ENCODE data around the gene WWP2. TPM values are rescaled to one million over a fixed set of nuclear protein-coding genes. Genes with fewer than 3 reads are reported as not detected.
"Not testable (repeated sequence)": the region's sequence is repeated elsewhere in the genome, so short reads cannot be mapped to it uniquely, and the experiment has no call there.

WWP2 gene
- total and polyA plus RNA-seq, 2 donors (not counting 3 experiments of a cell fraction or from before 2014, with no cell fraction given), result 17.9 to 44.9 TPM

GRCh38 chr16:69727916-69728270, 34.2 kb upstream of the WWP2 start:
- BruUV-seq (replicated peaks), result no TSS peak
- no peak overlapping the region for H3K4me3 ChIP-seq (replicated peaks in 1 of 3; ENCODE audit: insufficient read depth in 1 of 3, low read depth in 1 of 3, low read length in 3 of 3)
- H2AFZ ChIP-seq (ENCODE audit: low read depth, low read length), result no peak overlapping the region
- peaks cover 36% of the 10 kb centered on the region for H3K4me1 ChIP-seq (ENCODE audit: control insufficient read depth, extremely low read depth, insufficient read depth, low read length)
- no peaks in the 10 kb centered on the region for H4K20me1 ChIP-seq (replicated peaks; ENCODE audit: control insufficient read depth, extremely low read depth, insufficient read depth, low read length)
- FAIRE-seq, result no peak
- POLR2A ChIA-PET, result interaction anchor here (0.7 kb wide), 1 partner anchor 145 kb away, joined by 3 read pairs; no protein-coding TSS in a partner anchor
- H3K9me1 ChIP-seq (replicated peaks; ENCODE audit: control insufficient read depth, extremely low read depth, insufficient read depth, low read length), result no peaks in the 10 kb centered on the region
- intact Hi-C loops (cut with micrococcal nuclease) (loop anchor here (2.0 kb wide), 1 partner anchor 15 kb away; no protein-coding TSS in a partner anchor), dilution Hi-C loops (cut with MboI; ENCODE audit: extremely low pct_ligation_motif_present, low sequenced_read_pairs) (no loop called here)
- H3K27ac ChIP-seq (ENCODE audit: insufficient read depth, low read depth, low read length), result no peak overlapping the region
- peaks cover 35% of the 10 kb centered on the region for H3K79me2 ChIP-seq (ENCODE audit: control insufficient read depth, insufficient read depth, low read length)
- H3K4me2 ChIP-seq (ENCODE audit: insufficient read depth, low read length), result no peak overlapping the region
- TF ChIP-seq POLR2AphosphoS5 (IDR thresholded peaks at IDR 0.05; ENCODE audit: insufficient read depth, low read depth, low read length), result no peak
- no peaks in the 10 kb centered on the region for H3K27me3 ChIP-seq (ENCODE audit: control insufficient read depth in 2 of 2, insufficient read depth in 2 of 2, low read length in 2 of 2)
- DNase-seq (ENCODE audit: low read depth, low spot score), result no peak
- CTCF ChIA-PET, result interaction anchor here (1.0 to 8.5 kb wide), 2 partner anchors 15 to 27 kb away, joined by 3 to 55 read pairs; partner anchors contain the start of gene NOB1
- no peak overlapping the region for H3K9ac ChIP-seq (replicated peaks; ENCODE audit: extremely low read depth, insufficient read depth, low read length)
- H3K36me3 ChIP-seq (ENCODE audit: control insufficient read depth in 2 of 2, extremely low read depth in 1 of 2, insufficient read depth in 2 of 2, low read length in 2 of 2), result no peaks in the 10 kb centered on the region
- H3K9me3 ChIP-seq (replicated peaks; ENCODE audit: control insufficient read depth, insufficient read depth, low read length), result no peaks in the 10 kb centered on the region

DNA sequence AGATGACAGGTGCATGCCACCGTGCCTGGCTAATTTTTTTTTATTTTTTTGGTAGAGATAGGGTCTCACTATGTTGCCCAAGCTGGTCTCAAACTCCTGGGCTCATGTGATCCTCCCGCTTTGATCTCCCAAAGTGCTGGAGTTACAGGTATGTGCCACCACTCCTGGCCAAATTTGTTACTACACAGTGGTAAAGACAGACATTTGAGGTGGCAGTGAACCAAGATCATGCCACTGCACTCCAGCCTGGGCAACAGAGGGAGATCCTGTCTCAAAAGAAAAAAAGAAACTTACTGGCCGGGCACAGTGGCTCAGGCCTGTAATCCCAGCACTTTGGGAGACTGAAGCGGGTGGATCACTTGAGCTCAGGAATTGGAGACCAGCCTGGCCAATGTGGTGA, 33.1 kb upstream of the WWP2 start:
- H3K9ac ChIP-seq (replicated peaks; ENCODE audit: extremely low read depth, insufficient read depth, low read length); intact Hi-C loops (cut with micrococcal nuclease); H3K36me3 ChIP-seq (ENCODE audit: control insufficient read depth in 2 of 2, extremely low read depth in 1 of 2, insufficient read depth in 2 of 2, low read length in 2 of 2); FAIRE-seq; H3K9me1 ChIP-seq (replicated peaks; ENCODE audit: control insufficient read depth, extremely low read depth, insufficient read depth, low read length); H4K20me1 ChIP-seq (replicated peaks; ENCODE audit: control insufficient read depth, extremely low read depth, insufficient read depth, low read length); dilution Hi-C loops (cut with MboI; ENCODE audit: extremely low pct_ligation_motif_present, low sequenced_read_pairs); H3K9me3 ChIP-seq (replicated peaks; ENCODE audit: control insufficient read depth, insufficient read depth, low read length); BruUV-seq (replicated peaks); H3K27ac ChIP-seq (ENCODE audit: insufficient read depth, low read depth, low read length); H3K4me3 ChIP-seq (replicated peaks in 1 of 3; ENCODE audit: insufficient read depth in 1 of 3, low read depth in 1 of 3, low read length in 3 of 3); POLR2A ChIA-PET; H3K4me2 ChIP-seq (ENCODE audit: insufficient read depth, low read length); DNase-seq (ENCODE audit: low read depth, low spot score); H2AFZ ChIP-seq (ENCODE audit: low read depth, low read length); H3K27me3 ChIP-seq (ENCODE audit: control insufficient read depth in 2 of 2, insufficient read depth in 2 of 2, low read length in 2 of 2): not testable (repeated sequence)
- CTCF ChIA-PET, result interaction anchor here (0.9 to 8.5 kb wide), 5 partner anchors 12 to 333 kb away, joined by 3 to 55 read pairs (median 3); partner anchors contain the start of gene NOB1
- H3K79me2 ChIP-seq (ENCODE audit: control insufficient read depth, insufficient read depth, low read length), result peaks cover 25% of the 10 kb centered on the region
- peaks cover 29% of the 10 kb centered on the region for H3K4me1 ChIP-seq (ENCODE audit: control insufficient read depth, extremely low read depth, insufficient read depth, low read length)

DNA sequence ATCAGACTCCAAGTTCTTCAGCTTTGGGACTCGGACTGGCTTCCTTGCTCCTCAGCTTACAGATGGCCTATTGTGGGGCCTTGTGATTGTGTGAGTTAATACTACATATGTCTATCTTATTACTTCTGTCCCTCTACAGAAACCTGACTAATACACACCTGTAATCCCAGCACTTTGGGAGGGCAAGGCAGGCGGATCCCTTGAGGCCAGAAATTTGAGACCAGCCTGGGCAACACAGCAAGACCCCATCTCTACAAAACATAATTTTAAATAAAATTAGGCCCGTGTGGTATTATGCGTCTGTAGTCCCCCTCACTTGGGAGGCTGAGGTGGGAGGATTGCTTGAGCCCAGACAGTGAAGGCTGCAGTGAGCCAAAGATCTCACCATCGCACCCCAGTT, 30.9 kb upstream of the WWP2 start:
- CTCF ChIA-PET; dilution Hi-C loops (cut with MboI; ENCODE audit: extremely low pct_ligation_motif_present, low sequenced_read_pairs); POLR2A ChIA-PET; FAIRE-seq; H2AFZ ChIP-seq (ENCODE audit: low read depth, low read length); H3K4me3 ChIP-seq (replicated peaks in 1 of 3; ENCODE audit: insufficient read depth in 1 of 3, low read depth in 1 of 3, low read length in 3 of 3); H3K36me3 ChIP-seq (ENCODE audit: control insufficient read depth in 2 of 2, extremely low read depth in 1 of 2, insufficient read depth in 2 of 2, low read length in 2 of 2); H3K4me2 ChIP-seq (ENCODE audit: insufficient read depth, low read length); H3K27me3 ChIP-seq (ENCODE audit: control insufficient read depth in 2 of 2, insufficient read depth in 2 of 2, low read length in 2 of 2); H3K9me3 ChIP-seq (replicated peaks; ENCODE audit: control insufficient read depth, insufficient read depth, low read length); BruUV-seq (replicated peaks); H3K27ac ChIP-seq (ENCODE audit: insufficient read depth, low read depth, low read length); H3K9ac ChIP-seq (replicated peaks; ENCODE audit: extremely low read depth, insufficient read depth, low read length); H4K20me1 ChIP-seq (replicated peaks; ENCODE audit: control insufficient read depth, extremely low read depth, insufficient read depth, low read length); DNase-seq (ENCODE audit: low read depth, low spot score); intact Hi-C loops (cut with micrococcal nuclease); H3K79me2 ChIP-seq (ENCODE audit: control insufficient read depth, insufficient read depth, low read length); H3K9me1 ChIP-seq (replicated peaks; ENCODE audit: control insufficient read depth, extremely low read depth, insufficient read depth, low read length): not testable (repeated sequence)
- H3K4me1 ChIP-seq (ENCODE audit: control insufficient read depth, extremely low read depth, insufficient read depth, low read length), result peaks cover 12% of the 10 kb centered on the region

Measured in endothelial cell of umbilical vein (primary cell).